Measurements from ENCODE around the gene DDX31.

The DDX31 gene

GRCh38 chr9:132592451-132592850, 77.3 kb downstream of the DDX31 start:
- no peak for DNase-seq

- no peak for DNase-seq
These were observed 78.0 kb downstream of the DDX31 start for GRCh38 chr9:132591751-132592314.

GRCh38 chr9:132591244-132591643, 78.5 kb downstream of the DDX31 start:
- no peak for DNase-seq

GRCh38 chr9:132590318-132591182, 79.2 kb downstream of the DDX31 start:
- no peak for DNase-seq

GRCh38 chr9:132590037-132590317, 79.8 kb downstream of the DDX31 start:
- no peak for DNase-seq

- no peak for DNase-seq
These were observed 80.4 kb downstream of the DDX31 start for GRCh38 chr9:132589148-132590036.

- DNase-seq, result no peak
These were observed 81.2 kb downstream of the DDX31 start for GRCh38 chr9:132588501-132589147.

GRCh38 chr9:132588098-132588497, 81.7 kb downstream of the DDX31 start:
- DNase-seq, result no peak

- DNase-seq, result no peak
These were observed 82.2 kb downstream of the DDX31 start for GRCh38 chr9:132587592-132587955.

GRCh38 chr9:132586830-132587591, 82.8 kb downstream of the DDX31 start:
- DNase-seq, result no peak

GRCh38 chr9:132585954-132586829, 83.6 kb downstream of the DDX31 start:
- DNase-seq, result no peak

- DNase-seq, result no peak
These were observed 84.9 kb downstream of the DDX31 start for GRCh38 chr9:132584601-132585560.

GRCh38 chr9:132583584-132584304, 86.0 kb downstream of the DDX31 start:
- DNase-seq, result no peak

- DNase-seq, result no peak
These were observed 86.8 kb downstream of the DDX31 start for GRCh38 chr9:132582786-132583583.

- DNase-seq, result no peak
These were observed 87.5 kb downstream of the DDX31 start, which contains the start of gene BARHL1 for GRCh38 chr9:132582276-132582785. BARHL1 (plus strand) TSS chr9:132582606; CDS start chr9:132582798, 192 bp downstream.

GRCh38 chr9:132579427-132579798, 90.4 kb downstream of the DDX31 start:
- DNase-seq, result no peak

GRCh38 chr9:132578367-132578932, 91.3 kb downstream of the DDX31 start:
- DNase-seq, result no peak

GRCh38 chr9:132577119-132577518, 92.7 kb downstream of the DDX31 start:
- no peak for DNase-seq

Data from RPMI8226 (cell line).